Right lobe of liver (tissue), 4 donors: Measurements from ENCODE around the gene FBLN2.

Experiments
- CTCF ChIP-seq, 4 donors: fragments of 200-600 bp in 3 of 4; fragments of 450-650 bp in 1 of 4; IDR thresholded peaks; one replicate each; pipeline versions ENCODE4 v1.5.1 to v1.8.0; 2016 to 2022; ENCODE audit warnings: antibody characterized with exemption in 4 of 4, mild to moderate bottlenecking in 2 of 4
- POLR2A ChIP-seq: fragments of 450-650 bp; IDR thresholded peaks from one replicate; pipeline ENCODE4 v1.6.1; 2017; ENCODE audit warnings: antibody characterized with exemption, mild to moderate bottlenecking
- donor health status: DM: no; HTN: no; CAD: no.
- donor health status: DM: no; HTN: no; CAD: no.
- donor health status: DM: no; HTN: yes; CAD: no.

GRCh38 chr3:13536432-13536831 lies 12.5 kb upstream of the FBLN2 start:
- TF ChIP-seq CTCF (IDR thresholded peaks at IDR 0.05) (no peak), POLR2A (no peak)
